ENCODE measurements around the gene ALG5. TPM values are rescaled to one million over a fixed set of nuclear protein-coding genes. Genes with fewer than 3 reads are reported as not detected.

The ALG5 gene
- polyA plus RNA-seq, 2 of the 4 experiments (the other 2 are of a cell fraction) = 34.4 to 69.0 TPM

GRCh38 chr13:37047846-37048245, 48.7 kb upstream of the ALG5 start:
- Histone ChIP-seq H3K4me1 (no peaks in the 10 kb centered on the region), H3K4me2 (no peak overlapping the region), H3K27ac (no peak overlapping the region), H3K9me3 (no peaks in the 10 kb centered on the region), H3K4me3 (no peak overlapping the region)
- TF ChIP-seq TFCP2L1 (CRISPR knock-in tag; IDR thresholded peaks at IDR 0.05) (no peak), SMC3 (IDR thresholded peaks at IDR 0.05) (no peak), RAD21 (conservative IDR thresholded peaks at IDR 0.05 in 1 of 2, IDR thresholded peaks at IDR 0.05 in 1 of 2) (no peak), HOXA7 (CRISPR knock-in tag; IDR thresholded peaks at IDR 0.05) (no peak), ZSCAN20 (CRISPR knock-in tag; IDR thresholded peaks at IDR 0.05) (no peak), HOXB13 (CRISPR knock-in tag; IDR thresholded peaks at IDR 0.05; ENCODE audit: low read depth) (no peak), CHD4 (IDR thresholded peaks at IDR 0.05; ENCODE audit: borderline replicate concordance) (no peak), ESRRA (IDR thresholded peaks at IDR 0.05; ENCODE audit: borderline replicate concordance, low read length) (no peak), EHMT2 (IDR thresholded peaks at IDR 0.05; ENCODE audit: low read depth) (no peak), CHD2 (IDR thresholded peaks at IDR 0.05; ENCODE audit: low read length, partially characterized antibody) (no peak), NR3C1 (IDR thresholded peaks at IDR 0.05) (no peak), CTCF (IDR thresholded peaks at IDR 0.05) (no peak), FOXS1 (CRISPR knock-in tag; IDR thresholded peaks at IDR 0.05) (no peak), HES2 (IDR thresholded peaks at IDR 0.05) (no peak), SREBF2 (IDR thresholded peaks at IDR 0.05) (no peak)
- DNase-seq (ENCODE audit: low read depth in 1 of 2, low spot score in 1 of 2) (no peak), FAIRE-seq (no peak), ATAC-seq (no peak)
- CTCF ChIA-PET = no interaction called here
- whole genome bisulfite sequencing (ENCODE audit: missing lambda C conversion rate) = 89% methylated on average over 3 of the region's 3 CpGs
- POLR2A ChIA-PET = no interaction called here

GRCh38 chr13:37047032-37047431, 47.9 kb upstream of the ALG5 start:
- ATAC-seq (no peak), DNase-seq (ENCODE audit: low read depth in 1 of 2, low spot score in 1 of 2) (no peak), FAIRE-seq (no peak)
- POLR2A ChIA-PET = no interaction called here
- no peaks in the 10 kb centered on the region for H3K4me1 ChIP-seq
- H3K4me2 ChIP-seq = no peak overlapping the region
- no peaks in the 10 kb centered on the region for H3K9me3 ChIP-seq
- 87% methylated on average over 2 of the region's 2 CpGs for WGBS (ENCODE audit: missing lambda C conversion rate)
- no peak overlapping the region for H3K27ac ChIP-seq
- TF ChIP-seq FOXS1 (CRISPR knock-in tag; IDR thresholded peaks at IDR 0.05) (no peak), PHF8 (IDR thresholded peaks at IDR 0.05; ENCODE audit: borderline replicate concordance, low read depth) (no peak), ZC3H11A (IDR thresholded peaks at IDR 0.05) (no peak), RFX5 (IDR thresholded peaks at IDR 0.05) (no peak), HOXB5 (CRISPR knock-in tag; IDR thresholded peaks at IDR 0.05) (no peak), CTCF (IDR thresholded peaks at IDR 0.05) (no peak), KDM5A (IDR thresholded peaks at IDR 0.05) (no peak)
- no peak overlapping the region for H3K4me3 ChIP-seq
- CTCF ChIA-PET = no interaction called here

DNA sequence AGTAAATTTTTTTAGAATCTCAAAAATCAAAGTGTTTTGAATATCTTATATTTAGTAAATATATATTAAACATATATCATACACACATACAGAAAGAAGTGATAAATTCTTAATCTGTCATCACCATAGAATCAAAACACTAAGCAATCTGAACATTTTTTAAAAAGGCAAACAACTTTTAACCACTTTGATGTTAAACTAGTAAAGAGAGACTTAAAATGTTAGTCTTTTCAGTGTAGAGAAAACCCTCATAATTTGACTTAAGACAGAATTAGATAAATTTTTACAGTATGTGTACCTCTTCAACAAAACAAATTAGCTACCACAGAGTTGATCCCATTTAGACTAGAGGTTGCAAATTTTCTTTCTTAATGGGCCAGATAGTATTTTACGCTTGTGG, 46.9 kb upstream of the ALG5 start:
- POLR2A ChIA-PET = no interaction called here
- no peak for FAIRE-seq
- TF ChIP-seq SMC3 (IDR thresholded peaks at IDR 0.05) = no peak
- no peak for TF ChIP-seq RNF2 (IDR thresholded peaks at IDR 0.05; ENCODE audit: borderline replicate concordance, low read depth)
- TF ChIP-seq GATA3 (IDR thresholded peaks at IDR 0.05; ENCODE audit: borderline replicate concordance) = no peak
- TF ChIP-seq JUNB (IDR thresholded peaks at IDR 0.05) = no peak
- TF ChIP-seq, protein P1, sequence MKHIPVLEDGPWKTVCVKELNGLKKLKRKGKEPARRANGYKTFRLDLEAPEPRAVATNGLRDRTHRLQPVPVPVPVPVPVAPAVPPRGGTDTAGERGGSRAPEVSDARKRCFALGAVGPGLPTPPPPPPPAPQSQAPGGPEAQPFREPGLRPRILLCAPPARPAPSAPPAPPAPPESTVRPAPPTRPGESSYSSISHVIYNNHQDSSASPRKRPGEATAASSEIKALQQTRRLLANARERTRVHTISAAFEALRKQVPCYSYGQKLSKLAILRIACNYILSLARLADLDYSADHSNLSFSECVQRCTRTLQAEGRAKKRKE (CRISPR knock-in tag; IDR thresholded peaks at IDR 0.05; ENCODE audit: low read depth) = no peak
- TF ChIP-seq, protein P2, sequence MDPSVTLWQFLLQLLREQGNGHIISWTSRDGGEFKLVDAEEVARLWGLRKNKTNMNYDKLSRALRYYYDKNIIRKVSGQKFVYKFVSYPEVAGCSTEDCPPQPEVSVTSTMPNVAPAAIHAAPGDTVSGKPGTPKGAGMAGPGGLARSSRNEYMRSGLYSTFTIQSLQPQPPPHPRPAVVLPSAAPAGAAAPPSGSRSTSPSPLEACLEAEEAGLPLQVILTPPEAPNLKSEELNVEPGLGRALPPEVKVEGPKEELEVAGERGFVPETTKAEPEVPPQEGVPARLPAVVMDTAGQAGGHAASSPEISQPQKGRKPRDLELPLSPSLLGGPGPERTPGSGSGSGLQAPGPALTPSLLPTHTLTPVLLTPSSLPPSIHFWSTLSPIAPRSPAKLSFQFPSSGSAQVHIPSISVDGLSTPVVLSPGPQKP (IDR thresholded peaks at IDR 0.05; ENCODE audit: low read depth, low read length) = no peak
- TF ChIP-seq EHF (CRISPR knock-in tag; IDR thresholded peaks at IDR 0.05) = no peak
- no peak for TF ChIP-seq RFX5 (IDR thresholded peaks at IDR 0.05)
- TF ChIP-seq CBX2 (IDR thresholded peaks at IDR 0.05; ENCODE audit: borderline replicate concordance, low read depth) = no peak
- TF ChIP-seq HOXA7 (CRISPR knock-in tag; IDR thresholded peaks at IDR 0.05) = no peak
- TF ChIP-seq CHD4 (IDR thresholded peaks at IDR 0.05; ENCODE audit: borderline replicate concordance) = no peak
- TF ChIP-seq MYC (IDR thresholded peaks at IDR 0.05; ENCODE audit: borderline replicate concordance, low read length) = no peak
- no peak for TF ChIP-seq HES2 (IDR thresholded peaks at IDR 0.05)
- no peak for TF ChIP-seq HDAC2 (IDR thresholded peaks at IDR 0.05)

More for the DNA sequence above, 46.9 kb upstream of the ALG5 start:
- CTCF ChIA-PET = no interaction called here
- Histone ChIP-seq H3K4me3 (no peak overlapping the region), H3K27ac (no peak overlapping the region), H3K4me2 (no peak overlapping the region), H3K9me3 (no peaks in the 10 kb centered on the region), H3K4me1 (no peaks in the 10 kb centered on the region)
- 91% methylated on average over 1 of the region's 1 CpG for WGBS (ENCODE audit: missing lambda C conversion rate)
- no peak for ATAC-seq
- no peak for DNase-seq (ENCODE audit: low read depth in 1 of 2, low spot score in 1 of 2)

All from A549 (cell line).